GM23248 (cell line): Measurements from ENCODE around the gene P2RY11. TPM values are rescaled to one million over a fixed set of nuclear protein-coding genes. Genes with fewer than 3 reads are reported as not detected.

Experiments used
- DNase-seq: peaks from one replicate; pipeline ENCODE4 v3.0.0-alpha.2; 2015
- H2AFZ ChIP-seq: fragments of 200-600 bp; sonication (generic); 2 replicates; pipeline ENCODE4 v1.6.1; 2016; ENCODE audit warnings: antibody characterized with exemption
- H3F3A ChIP-seq: fragments of 200-600 bp; sonication (generic); 2 replicates; pipeline ENCODE4 v1.6.1; 2016; ENCODE audit warnings: mild to moderate bottlenecking, antibody characterized with exemption, mixed run types; ENCODE audit not compliant: insufficient read depth
- H3K27ac ChIP-seq: fragments of 200-600 bp; sonication (generic); 2 replicates; pipeline ENCODE4 v1.5.1; 2016; ENCODE audit warnings: mild to moderate bottlenecking
- H3K27me3 ChIP-seq: fragments of 200-600 bp; sonication (generic); replicated peaks from 2 replicates; pipeline ENCODE4 v1.6.1; 2016; ENCODE audit warnings: mild to moderate bottlenecking; ENCODE audit not compliant: insufficient read depth
- H3K36me3 ChIP-seq: fragments of 200-600 bp; sonication (generic); 2 replicates; pipeline ENCODE4 v1.6.1; 2016; ENCODE audit warnings: low read depth, mild to moderate bottlenecking
- H3K4me1 ChIP-seq: fragments of 200-600 bp; sonication (generic); 2 replicates; pipeline ENCODE4 v1.6.1; 2016; ENCODE audit warnings: mild to moderate bottlenecking; ENCODE audit not compliant: insufficient read depth
- H3K4me2 ChIP-seq: fragments of 200-600 bp; sonication (generic); one replicate; pipeline ENCODE4 v1.6.1; 2016; ENCODE audit warnings: mild to moderate bottlenecking; ENCODE audit not compliant: unreplicated experiment
- H3K4me3 ChIP-seq: fragments of 200-600 bp; sonication (generic); 2 replicates; pipeline ENCODE4 v1.5.1; 2016; ENCODE audit warnings: mild to moderate bottlenecking
- H3K79me2 ChIP-seq: fragments of 200-600 bp; sonication (generic); 2 replicates; pipeline ENCODE4 v1.6.1; 2016; ENCODE audit warnings: mild to moderate bottlenecking; ENCODE audit not compliant: insufficient read depth
- H3K9ac ChIP-seq: fragments of 200-600 bp; sonication (generic); 2 replicates; pipeline ENCODE4 v1.6.1; 2016; ENCODE audit warnings: mild to moderate bottlenecking
- H3K9me2 ChIP-seq: fragments of 200-600 bp; sonication (generic); 2 replicates; pipeline ENCODE4 v1.6.1; 2016; ENCODE audit warnings: mixed run types, mild to moderate bottlenecking, moderate library complexity; ENCODE audit not compliant: insufficient read depth
- H3K9me3 ChIP-seq: fragments of 200-600 bp; sonication (generic); one replicate; pipeline ENCODE4 v1.6.1; 2017; ENCODE audit warnings: low read depth
- H4K20me1 ChIP-seq: fragments of 200-600 bp; sonication (generic); 2 replicates; pipeline ENCODE4 v1.6.0; 2016; ENCODE audit not compliant: insufficient read depth
- EZH2 ChIP-seq: fragments of 200-600 bp; sonication (generic); IDR thresholded peaks from 2 replicates; pipeline ENCODE4 v1.6.1; 2018; ENCODE audit warnings: antibody characterized with exemption, mild to moderate bottlenecking; ENCODE audit not compliant: insufficient read depth, poor library complexity, severe bottlenecking
- EZH2phosphoT487 ChIP-seq: fragments of 200-600 bp; sonication (generic); IDR thresholded peaks from 2 replicates; pipeline ENCODE4 v1.6.1; 2018; ENCODE audit warnings: antibody characterized with exemption, moderate library complexity, mild to moderate bottlenecking, low read depth; ENCODE audit not compliant: insufficient read depth
- WGBS, 2 experiments: methylation state at CpG; one replicate each; pipeline ENCODE4 v1.1.6; 2015 to 2017; ENCODE audit warnings: low lambda C conversion rate in 2 of 2, low coverage in 1 of 2; ENCODE audit errors: missing lambda C conversion rate in 2 of 2; 5-methylcytosine and 5-hydroxymethylcytosine counted together
- in situ Hi-C: fragments of 300-500 bp; cut with MboI; formaldehyde crosslinking; loops from 2 replicates; pipeline ENCODE4 v1.15.0; 2020
- polyA plus RNA-seq: library from polyadenylated mRNA; unstranded; fragments of >200 nt; fragmentation: Nextera tagmentation; extraction: Ambion mirVana; gene quantifications from 2 replicates; pipeline ENCODE4 v1.2.1, GENCODE V29; 2016
- total RNA-seq: library from RNA; depleted of rRNA; stranded (reverse); fragments of >200 nt; shearing (Covaris generic); gene quantifications from 2 replicates; pipeline ENCODE4 v1.2.3, GENCODE V29; 2014; rRNA removed

P2RY11 gene
- total RNA-seq (2.9 and 6.3 TPM in 2 replicates), polyA plus RNA-seq (2.5 and 2.8 TPM in 2 replicates)

GRCh38 chr19:10111405-10111811 is at the start of gene P2RY11:
Gene P2RY11 (plus strand): TSS chr19:10111693. CDS start chr19:10111722, 29 bp downstream.
- Histone ChIP-seq H3K79me2 (peaks cover 36% of the 10 kb centered on the region), H3K4me2 (no peak within 1 kb of the TSS), H3K4me1 (peaks cover 16% of the 10 kb centered on the region), H3K4me3 (no peak within 1 kb of the TSS), H3K9ac (0 out of 2 replicates have a peak within 1 kb of the TSS, but pooled peaks have one; percentile 29), H3K9me2 (no peaks in the 10 kb centered on the region), H2AFZ (no peak within 1 kb of the TSS), H4K20me1 (no peaks in the 10 kb centered on the region), H3K36me3 (peaks cover 25% of the 10 kb centered on the region), H3F3A (peaks cover 33% of the 10 kb centered on the region), H3K27ac (peak within 1 kb of the TSS; percentile 57), H3K27me3 (no peaks in the 10 kb centered on the region), H3K9me3 (no peaks in the 10 kb centered on the region)
- DNase-seq, result no peak
- in situ Hi-C loops, result no loop called here
- WGBS, 2 experiments, result 64 to 69% methylated on average over 6 to 8 of the region's 8 CpGs
- no peak for TF ChIP-seq EZH2
- no peak for TF ChIP-seq EZH2phosphoT487

- in situ Hi-C loops, result no loop called here
- H4K20me1 ChIP-seq, result no peaks in the 10 kb centered on the region
- 17 to 18% methylated on average over 12 to 21 of the region's 21 CpGs for WGBS, 2 experiments
- no peaks in the 10 kb centered on the region for H3K9me3 ChIP-seq
- H3K79me2 ChIP-seq, result no peaks in the 10 kb centered on the region
- TF ChIP-seq EZH2, result no peak
- TF ChIP-seq EZH2phosphoT487, result no peak
- peaks cover 6% of the 10 kb centered on the region; the same call in 1 of the 2 replicates for H3K27me3 ChIP-seq
- DNase-seq, result peak; percentile 39
- H3K4me1 ChIP-seq, result no peaks in the 10 kb centered on the region
- no peaks in the 10 kb centered on the region for H3K9me2 ChIP-seq
- no peak overlapping the region for H3K27ac ChIP-seq
- H3K4me3 ChIP-seq, result no peak overlapping the region
- no peaks in the 10 kb centered on the region for H3K36me3 ChIP-seq
- no peaks in the 10 kb centered on the region for H3F3A ChIP-seq
- H3K4me2 ChIP-seq, result no peak overlapping the region
- no peak overlapping the region for H2AFZ ChIP-seq
- H3K9ac ChIP-seq, result no peak overlapping the region
These were observed 49.7 kb upstream of the P2RY11 start for GRCh38 chr19:10061717-10062310.

- Histone ChIP-seq H3K27me3 (no peaks in the 10 kb centered on the region), H3K4me2 (no peak overlapping the region), H3F3A (no peaks in the 10 kb centered on the region), H4K20me1 (no peaks in the 10 kb centered on the region), H3K9me2 (no peaks in the 10 kb centered on the region), H3K36me3 (no peaks in the 10 kb centered on the region), H3K27ac (no peak overlapping the region), H2AFZ (no peak overlapping the region), H3K9me3 (no peaks in the 10 kb centered on the region), H3K4me1 (no peaks in the 10 kb centered on the region), H3K79me2 (no peaks in the 10 kb centered on the region), H3K9ac (no peak overlapping the region), H3K4me3 (no peak overlapping the region)
- 55 to 56% methylated on average over 4 of the region's 4 CpGs for WGBS, 2 experiments
- in situ Hi-C loops, result no loop called here
- peak; percentile 7 for DNase-seq
- no peak for TF ChIP-seq EZH2phosphoT487
- no peak for TF ChIP-seq EZH2
These were observed 43.3 kb upstream of the P2RY11 start for GRCh38 chr19:10068205-10068604.

GRCh38 chr19:10069046-10069445 is 42.4 kb upstream of the P2RY11 start:
- in situ Hi-C loops, result no loop called here
- H3K9me2 ChIP-seq, result no peaks in the 10 kb centered on the region
- no peaks in the 10 kb centered on the region for H4K20me1 ChIP-seq
- H3K4me3 ChIP-seq, result no peak overlapping the region
- H3K4me1 ChIP-seq, result no peaks in the 10 kb centered on the region
- DNase-seq, result peak; percentile 54
- H3F3A ChIP-seq, result no peaks in the 10 kb centered on the region
- no peak for TF ChIP-seq EZH2phosphoT487
- no peak for TF ChIP-seq EZH2
- WGBS, 2 experiments, result 52 to 62% methylated on average over 6 of the region's 6 CpGs
- no peak overlapping the region for H3K9ac ChIP-seq
- no peaks in the 10 kb centered on the region for H3K27me3 ChIP-seq
- no peak overlapping the region for H3K4me2 ChIP-seq
- H3K9me3 ChIP-seq, result no peaks in the 10 kb centered on the region
- H3K79me2 ChIP-seq, result no peaks in the 10 kb centered on the region
- H3K27ac ChIP-seq, result no peak overlapping the region
- H2AFZ ChIP-seq, result no peak overlapping the region
- no peaks in the 10 kb centered on the region for H3K36me3 ChIP-seq
